Lower leg skin (tissue), 4 donors: ENCODE results near the gene CCDC33. TPM values are rescaled to one million over a fixed set of nuclear protein-coding genes. Genes with fewer than 3 reads are reported as not detected.

Source experiments
- DNase-seq, 2 donors: peaks; one replicate each; pipeline ENCODE4 v3.0.0-alpha.2; 2019; ENCODE audit warnings: low spot score in 2 of 2
- H3K4me3 ChIP-seq: fragments of 200-600 bp; sonication (generic); 2 replicates; pipeline ENCODE4 v1.5.1; 2017; ENCODE audit warnings: mild to moderate bottlenecking, low read depth; ENCODE audit not compliant: poor library complexity, severe bottlenecking
- POLR2A ChIP-seq, 2 donors: fragments of 450-650 bp; IDR thresholded peaks; one replicate each; pipeline ENCODE4 v1.6.1; 2016 to 2017; ENCODE audit warnings: antibody characterized with exemption in 2 of 2, mild to moderate bottlenecking in 1 of 2, moderate library complexity in 1 of 2
- WGBS, 2 donors: methylation state at CpG; one replicate each; pipeline ENCODE4 v1.1.5; 2018; 5-methylcytosine and 5-hydroxymethylcytosine counted together
- intact Hi-C: fragments of 100-400 bp; cut with DNase I; formaldehyde crosslinking; loops from one replicate; pipeline ENCODE4 v1.15.0; 2023; ENCODE audit warnings: low total_unique reads
- total RNA-seq, 4 donors: library from RNA; depleted of rRNA; stranded (reverse); fragments of >200 nt; gene quantifications; one replicate each; pipeline ENCODE4 v1.1.0, GENCODE V29; 2016
- TF ChIP-seq, protein P1 (sequence below), 3 donors: fragments of 450-650 bp; IDR thresholded peaks; one replicate each; pipeline ENCODE4 v1.5.1; 2016; ENCODE audit warnings: antibody characterized with exemption in 3 of 3, mild to moderate bottlenecking in 3 of 3, moderate library complexity in 2 of 3

The CCDC33 gene
- total RNA-seq, 4 donors from 2014 or later = not detected

DNA sequence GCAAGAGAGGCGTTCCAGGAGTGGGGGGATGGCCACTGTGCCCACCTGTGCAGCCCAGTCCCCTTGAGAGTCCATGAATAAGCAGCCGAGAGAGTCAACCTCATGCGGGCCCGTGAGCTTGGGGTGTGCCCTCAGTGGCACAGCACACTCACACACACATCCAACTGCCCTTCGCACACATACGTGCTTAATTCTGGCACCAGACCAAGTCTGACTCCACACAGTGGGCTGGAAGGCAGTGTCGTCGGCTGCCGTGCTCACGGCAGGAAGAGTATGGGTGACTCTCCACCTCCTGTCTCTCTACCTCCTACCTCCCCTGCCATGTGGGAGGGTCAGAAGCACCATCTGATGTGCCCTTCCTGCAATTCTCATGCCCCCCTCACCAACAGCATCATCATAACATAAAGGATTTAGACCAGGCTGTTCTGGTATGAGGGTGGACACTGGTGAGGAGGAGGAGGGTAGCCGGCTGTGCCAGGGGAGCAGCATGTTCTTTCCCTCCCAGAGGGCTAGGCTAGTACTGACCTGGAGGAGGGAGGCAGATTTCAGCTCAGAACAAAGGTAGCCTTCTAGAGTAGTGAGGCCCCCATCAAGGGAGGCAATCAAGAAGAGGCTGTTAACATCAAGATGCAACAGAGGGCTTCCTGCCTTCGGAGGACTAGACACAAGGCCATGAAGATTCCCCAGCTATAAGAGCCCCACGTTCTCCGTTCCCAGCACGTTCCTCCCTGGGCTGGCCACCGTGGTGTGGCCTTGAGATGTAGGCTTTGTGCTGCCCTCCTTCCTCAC lies 28.3 kb upstream of the CCDC33 start:
- no peak for DNase-seq
- H3K4me3 ChIP-seq = no peak overlapping the region

DNA sequence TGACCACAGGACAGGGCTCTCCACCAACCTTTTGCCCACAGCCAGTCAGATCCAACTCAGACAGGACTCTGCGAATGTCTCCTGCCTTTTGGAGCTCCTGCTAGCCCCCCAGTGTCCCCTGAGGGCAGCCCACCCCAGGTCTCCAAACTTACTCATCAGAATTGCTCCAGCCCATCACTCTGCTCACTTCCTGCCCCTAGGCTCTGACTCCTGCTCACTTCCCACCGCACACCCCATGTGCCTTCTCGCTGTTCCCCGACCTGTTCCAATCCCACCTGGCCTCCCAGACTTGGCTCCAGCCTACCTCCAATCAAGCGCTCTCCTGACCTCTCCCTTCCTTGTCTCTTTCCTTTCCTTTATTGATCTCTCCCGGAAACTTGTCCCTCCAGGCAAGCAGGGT lies 27.6 kb upstream of the CCDC33 start:
- intact Hi-C loops = no loop called here
- no peak for DNase-seq
- H3K4me3 ChIP-seq = no peak overlapping the region
- TF ChIP-seq, protein P1, sequence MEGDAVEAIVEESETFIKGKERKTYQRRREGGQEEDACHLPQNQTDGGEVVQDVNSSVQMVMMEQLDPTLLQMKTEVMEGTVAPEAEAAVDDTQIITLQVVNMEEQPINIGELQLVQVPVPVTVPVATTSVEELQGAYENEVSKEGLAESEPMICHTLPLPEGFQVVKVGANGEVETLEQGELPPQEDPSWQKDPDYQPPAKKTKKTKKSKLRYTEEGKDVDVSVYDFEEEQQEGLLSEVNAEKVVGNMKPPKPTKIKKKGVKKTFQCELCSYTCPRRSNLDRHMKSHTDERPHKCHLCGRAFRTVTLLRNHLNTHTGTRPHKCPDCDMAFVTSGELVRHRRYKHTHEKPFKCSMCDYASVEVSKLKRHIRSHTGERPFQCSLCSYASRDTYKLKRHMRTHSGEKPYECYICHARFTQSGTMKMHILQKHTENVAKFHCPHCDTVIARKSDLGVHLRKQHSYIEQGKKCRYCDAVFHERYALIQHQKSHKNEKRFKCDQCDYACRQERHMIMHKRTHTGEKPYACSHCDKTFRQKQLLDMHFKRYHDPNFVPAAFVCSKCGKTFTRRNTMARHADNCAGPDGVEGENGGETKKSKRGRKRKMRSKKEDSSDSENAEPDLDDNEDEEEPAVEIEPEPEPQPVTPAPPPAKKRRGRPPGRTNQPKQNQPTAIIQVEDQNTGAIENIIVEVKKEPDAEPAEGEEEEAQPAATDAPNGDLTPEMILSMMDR (IDR thresholded peaks at IDR 0.05) = no peak
- TF ChIP-seq POLR2A (IDR thresholded peaks at IDR 0.05) = no peak
- 52 to 61% methylated on average over 6 of the region's 6 CpGs for WGBS, 2 donors

More for the DNA sequence above, 28.3 kb upstream of the CCDC33 start:
- WGBS, 2 donors = 72 to 77% methylated on average over 16 of the region's 16 CpGs
- no peak for TF ChIP-seq POLR2A (IDR thresholded peaks at IDR 0.05)
- TF ChIP-seq, protein P1 (IDR thresholded peaks at IDR 0.05) = no peak
- intact Hi-C loops = no loop called here

DNA sequence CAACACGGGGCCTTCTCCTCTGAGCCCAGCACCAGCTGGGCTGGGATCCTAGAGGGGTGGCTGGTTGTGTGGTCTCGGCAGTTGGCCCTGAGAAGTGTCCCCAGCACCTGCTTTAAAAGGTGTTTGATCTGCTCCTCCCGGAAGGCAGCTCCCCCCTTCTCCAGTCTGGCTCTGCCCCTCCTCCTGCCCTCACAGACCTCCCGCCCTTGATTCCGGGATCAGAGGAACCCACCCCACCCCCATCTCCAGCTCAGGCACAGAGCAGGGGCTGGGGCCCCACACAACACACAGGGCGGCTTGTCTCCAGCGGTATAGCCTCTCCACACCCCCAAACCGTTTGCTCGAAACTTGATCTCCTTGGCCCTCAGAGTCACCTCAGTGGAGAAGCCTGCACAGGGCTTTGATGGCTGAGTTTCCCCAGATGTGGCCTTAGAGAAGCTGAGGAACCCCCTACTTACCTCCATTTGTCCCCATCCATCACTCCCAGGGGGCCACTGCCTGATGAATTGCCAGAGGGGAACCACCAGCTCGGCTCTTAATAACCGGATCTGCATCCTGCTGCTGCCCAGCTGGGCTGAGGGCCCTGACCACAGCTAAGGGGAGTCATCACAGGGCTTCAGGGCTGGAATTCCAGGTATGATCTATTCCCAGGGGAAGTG lies 27.1 kb upstream of the CCDC33 start:
- DNase-seq = no peak
- WGBS, 2 donors = 47 to 55% methylated on average over 11 of the region's 11 CpGs
- H3K4me3 ChIP-seq = no peak overlapping the region
- TF ChIP-seq, protein P1 (IDR thresholded peaks at IDR 0.05) = no peak
- no peak for TF ChIP-seq POLR2A (IDR thresholded peaks at IDR 0.05)
- intact Hi-C loops = no loop called here

DNA sequence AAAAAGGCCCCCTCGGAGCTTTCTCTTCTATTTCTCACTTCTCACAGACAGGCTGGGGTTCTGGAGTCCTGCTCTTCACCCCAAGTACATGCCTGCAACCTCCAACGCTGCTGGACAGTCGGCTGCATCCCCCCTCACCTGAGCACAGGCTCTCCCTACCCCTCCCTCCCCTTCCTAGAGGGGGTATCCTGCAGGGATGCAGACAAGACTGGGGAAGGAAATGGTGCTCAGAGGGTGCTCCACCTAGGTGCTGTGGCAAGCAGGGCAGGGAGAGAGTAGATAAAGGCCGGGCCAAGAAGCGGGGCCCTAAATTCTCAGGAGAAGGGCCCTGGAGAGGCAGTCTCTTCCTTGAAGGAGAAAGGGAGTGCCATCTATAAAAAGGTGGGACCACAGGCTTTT lies 26.6 kb upstream of the CCDC33 start:
- no peak overlapping the region for H3K4me3 ChIP-seq
- intact Hi-C loops = no loop called here
- TF ChIP-seq, protein P1 (IDR thresholded peaks at IDR 0.05) = no peak
- no peak for TF ChIP-seq POLR2A (IDR thresholded peaks at IDR 0.05)
- no peak for DNase-seq
- 78 to 83% methylated on average over 5 of the region's 5 CpGs for WGBS, 2 donors

DNA sequence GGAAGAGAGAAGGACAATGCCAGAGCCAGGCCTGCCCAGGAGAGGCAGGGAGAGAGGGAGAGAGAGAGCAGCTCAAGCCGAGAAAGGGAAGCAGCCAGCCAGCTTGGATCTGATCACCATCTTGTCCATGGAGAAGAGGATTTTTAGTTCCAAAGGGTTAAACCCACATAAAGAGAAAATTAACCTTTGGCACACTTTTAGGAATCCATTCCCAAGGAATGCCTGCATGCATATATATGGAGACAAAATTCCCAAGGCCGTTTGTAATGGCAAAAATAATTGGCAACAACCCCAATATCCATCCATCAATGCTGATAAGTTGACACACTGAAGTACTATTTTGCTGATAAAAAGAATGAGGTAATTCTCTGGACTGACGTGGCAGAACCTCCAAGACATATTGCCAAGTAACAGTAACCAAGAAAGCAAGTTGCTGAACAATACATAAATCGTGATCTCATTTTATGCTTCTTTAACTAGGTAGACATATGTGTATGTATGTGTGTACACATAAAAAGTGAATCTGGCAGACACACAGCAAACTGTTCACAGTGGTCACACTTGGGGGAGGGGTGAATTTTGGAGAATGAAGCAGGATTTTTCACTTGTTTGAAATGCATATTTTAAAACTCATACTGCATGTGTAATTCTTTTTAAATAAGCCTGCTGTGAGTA lies 26.0 kb upstream of the CCDC33 start:
- WGBS, 2 donors = 30 to 39% methylated on average over 4 of the region's 4 CpGs
- no peak overlapping the region for H3K4me3 ChIP-seq
- intact Hi-C loops = no loop called here
- TF ChIP-seq POLR2A (IDR thresholded peaks at IDR 0.05) = no peak
- TF ChIP-seq, protein P1 (IDR thresholded peaks at IDR 0.05) = no peak
- DNase-seq = no peak
